LNCAP (cell line): ENCODE data around the gene FMN2.

Experiments used
- CTCF ChIP-seq: fragments of 450-650 bp; IDR thresholded peaks from 2 replicates; pipeline ENCODE4 v1.5.1; 2017; ENCODE audit warnings: mild to moderate bottlenecking

Gene FMN2

DNA sequence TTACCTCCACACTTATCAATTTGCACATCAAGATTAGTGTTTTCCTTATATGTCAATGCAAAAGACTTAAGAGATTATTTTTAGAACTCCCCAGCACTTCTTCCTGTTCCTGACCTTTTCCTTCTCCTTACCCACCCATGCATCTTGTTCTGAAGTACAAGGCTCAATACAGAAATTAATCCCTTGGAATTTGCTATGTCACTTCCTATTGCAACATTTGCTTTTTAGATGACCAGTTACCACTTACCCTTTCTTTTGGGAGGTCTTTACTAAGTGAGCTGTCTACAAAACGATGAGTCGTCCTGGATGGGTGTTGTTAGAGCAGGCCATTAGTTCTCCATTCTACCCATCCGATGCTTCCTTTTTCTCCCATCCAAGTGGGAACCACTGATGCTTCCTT lies 221.2 kb downstream of the FMN2 start:
- TF ChIP-seq CTCF: no peak

GRCh38 chr1:240314845-240315801 lies 223.4 kb downstream of the FMN2 start:
- no peak for TF ChIP-seq CTCF

DNA sequence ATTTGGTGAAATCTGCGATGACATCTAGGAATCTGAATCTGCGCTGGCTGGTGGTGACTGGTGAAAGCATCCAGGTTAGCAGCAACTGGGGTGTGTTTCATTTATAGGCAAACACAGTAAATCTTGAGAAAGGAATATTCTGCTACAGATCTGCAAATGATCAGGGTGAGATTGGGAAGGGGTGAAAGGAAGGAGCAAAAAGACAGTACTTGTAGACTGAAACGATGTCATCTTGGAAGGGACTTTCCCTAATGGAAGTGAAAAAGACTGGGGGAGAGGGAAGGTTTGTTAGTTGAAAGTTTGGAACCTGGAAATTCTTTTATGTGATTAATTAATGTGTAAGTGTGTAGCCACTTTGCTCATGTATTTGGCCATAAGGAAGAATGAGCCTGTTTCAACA lies 228.3 kb downstream of the FMN2 start:
- TF ChIP-seq CTCF: no peak

- no peak for TF ChIP-seq CTCF
Observed at GRCh38 chr1:240320659-240321058, 229.0 kb downstream of the FMN2 start.

GRCh38 chr1:240322943-240323342 lies 231.3 kb downstream of the FMN2 start:
- no peak for TF ChIP-seq CTCF

GRCh38 chr1:240329443-240329842 lies 237.8 kb downstream of the FMN2 start:
- no peak for TF ChIP-seq CTCF

- no peak for TF ChIP-seq CTCF
Observed at GRCh38 chr1:240332672-240333071, 241.0 kb downstream of the FMN2 start.

DNA sequence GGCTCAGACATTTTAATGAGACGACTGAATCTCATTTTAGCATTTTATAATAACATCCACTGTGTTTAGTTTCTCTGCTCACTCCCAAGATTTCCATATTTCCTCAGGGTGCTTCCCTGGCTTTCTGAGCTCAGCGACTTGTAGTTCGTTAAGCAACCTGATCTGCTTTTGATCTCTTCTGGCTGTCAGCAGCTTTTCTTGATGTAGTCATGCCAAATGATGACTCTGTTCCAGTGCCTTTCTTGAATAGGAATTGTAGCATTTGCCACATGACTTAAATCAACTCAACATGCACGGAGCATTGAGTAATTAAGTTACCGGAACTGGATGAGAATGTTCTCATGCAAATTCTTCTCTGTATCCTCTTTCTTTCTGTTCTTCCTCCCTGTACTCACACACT lies 246.1 kb downstream of the FMN2 start:
- TF ChIP-seq CTCF: no peak
